K562 (cell line): ENCODE data around the gene MKLN1.

Source experiments
- ARHGAP35 ChIP-seq: fragments of 450-650 bp; IDR thresholded peaks from 2 replicates; pipeline ENCODE4 v1.6.1; 2018; ENCODE audit not compliant: partially characterized antibody
- CBX2 ChIP-seq: fragments of 200-600 bp; sonication (generic); IDR thresholded peaks from one replicate; pipeline ENCODE4 v1.6.1; 2012; ENCODE audit warnings: mild to moderate bottlenecking, low read length, inconsistent platforms; ENCODE audit not compliant: insufficient read depth, poor library complexity, severe bottlenecking
- CHD4 ChIP-seq: fragments of 200-600 bp; sonication (generic); IDR thresholded peaks from 3 replicates; pipeline ENCODE4 v1.6.1; 2012; ENCODE audit warnings: low read depth, mild to moderate bottlenecking, mixed read lengths, low read length, inconsistent platforms; ENCODE audit not compliant: insufficient read depth, insufficient replicate concordance, poor library complexity, severe bottlenecking
- EWSR1 ChIP-seq: fragments of 450-650 bp; IDR thresholded peaks from 2 replicates; pipeline ENCODE4 v1.6.1; 2018; ENCODE audit warnings: borderline replicate concordance, mild to moderate bottlenecking, low read depth, moderate library complexity; ENCODE audit not compliant: partially characterized antibody
- GABPB1 ChIP-seq: sonication (generic); formaldehyde crosslinking; IDR thresholded peaks from 2 replicates; pipeline ENCODE4 v1.8.0; 2022; ENCODE audit warnings: mild to moderate bottlenecking, missing genetic modification reagents
- JUN ChIP-seq, 2 experiments: sonication (generic) in 1 of 2; formaldehyde crosslinking in 1 of 2; IDR thresholded peaks; 2 replicates each; pipeline versions ENCODE4 v1.6.1 to v1.8.0; 2012 to 2022; ENCODE audit warnings: borderline replicate concordance in 2 of 2, mild to moderate bottlenecking in 2 of 2, improper control_type of control experiment in 1 of 2, low read depth in 1 of 2, low read length in 1 of 2, missing genetic modification reagents in 1 of 2
- KHSRP ChIP-seq: fragments of 450-650 bp; IDR thresholded peaks from 2 replicates; pipeline ENCODE4 v1.6.1; 2017
- NEUROD1 ChIP-seq: fragments of 150-350 bp; IDR thresholded peaks from 2 replicates; pipeline ENCODE4 v1.6.1; 2014; ENCODE audit warnings: borderline replicate concordance, low read length, low read depth; ENCODE audit not compliant: partially characterized antibody
- NRF1 ChIP-seq, 2 experiments: fragments of 450-650 bp; IDR thresholded peaks in 1 of 2; conservative IDR thresholded peaks in 1 of 2; 2 replicates each; pipeline ENCODE4 v1.6.1; 2014; ENCODE audit warnings: mild to moderate bottlenecking in 2 of 2
- POLR2AphosphoS5 ChIP-seq: IDR thresholded peaks from 2 replicates; pipeline ENCODE4 v1.6.1; 2011; ENCODE audit warnings: mild to moderate bottlenecking, low read depth, low read length, moderate library complexity; ENCODE audit not compliant: control insufficient read depth, insufficient read depth
- RBM17 ChIP-seq: fragments of 200-400 bp; formaldehyde crosslinking; IDR thresholded peaks from 2 replicates; pipeline ENCODE4 v1.6.1; 2017; ENCODE audit warnings: low read depth, mild to moderate bottlenecking, low read length, borderline replicate concordance
- SLC30A9 ChIP-seq: fragments of 250-450 bp; sonication (Bioruptor Pico); IDR thresholded peaks from 2 replicates; pipeline ENCODE4 v1.8.0; 2022; ENCODE audit warnings: mild to moderate bottlenecking, moderate library complexity
- TBP ChIP-seq: optimal IDR thresholded peaks from 2 replicates; pipeline ENCODE3; 2011; ENCODE audit warnings: low read depth, low read length, improper control_type of control experiment
- TF ChIP-seq, protein P1 (sequence below), 3 experiments: IDR thresholded peaks in 2 of 3; conservative IDR thresholded peaks in 1 of 3; 2 replicates each; pipeline ENCODE4 v1.5.1; 2011 to 2012; ENCODE audit warnings: low read length in 3 of 3, mild to moderate bottlenecking in 3 of 3, control low read depth in 2 of 3, improper control_type of control experiment in 1 of 3, inconsistent platforms in 1 of 3, low read depth in 1 of 3, mixed read lengths in 1 of 3, moderate library complexity in 1 of 3; ENCODE audit not compliant: insufficient read depth in 2 of 3

DNA sequence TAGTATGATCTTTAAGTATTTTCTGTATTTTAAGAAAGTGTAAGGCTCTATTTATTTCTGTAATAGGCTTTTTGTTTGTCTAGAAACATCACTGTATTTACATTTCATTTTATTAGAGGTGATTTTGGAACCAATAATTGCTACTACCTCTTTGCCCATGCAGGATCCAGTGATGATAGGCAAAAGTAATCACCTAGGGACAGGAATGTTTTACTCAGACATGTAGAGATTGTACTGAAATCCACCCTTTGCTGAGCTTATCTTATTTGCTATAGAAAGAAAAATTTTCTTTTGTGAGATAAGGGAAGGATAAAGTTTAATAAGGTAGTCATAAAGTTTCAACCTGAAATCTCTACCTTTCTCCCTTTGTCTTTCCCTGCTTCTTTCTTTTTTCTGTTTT is 73.5 kb downstream of the MKLN1 start:
- TF ChIP-seq GABPB1 (CRISPR knock-in tag), result no peak
- no peak for TF ChIP-seq SLC30A9
- TF ChIP-seq, protein P1, sequence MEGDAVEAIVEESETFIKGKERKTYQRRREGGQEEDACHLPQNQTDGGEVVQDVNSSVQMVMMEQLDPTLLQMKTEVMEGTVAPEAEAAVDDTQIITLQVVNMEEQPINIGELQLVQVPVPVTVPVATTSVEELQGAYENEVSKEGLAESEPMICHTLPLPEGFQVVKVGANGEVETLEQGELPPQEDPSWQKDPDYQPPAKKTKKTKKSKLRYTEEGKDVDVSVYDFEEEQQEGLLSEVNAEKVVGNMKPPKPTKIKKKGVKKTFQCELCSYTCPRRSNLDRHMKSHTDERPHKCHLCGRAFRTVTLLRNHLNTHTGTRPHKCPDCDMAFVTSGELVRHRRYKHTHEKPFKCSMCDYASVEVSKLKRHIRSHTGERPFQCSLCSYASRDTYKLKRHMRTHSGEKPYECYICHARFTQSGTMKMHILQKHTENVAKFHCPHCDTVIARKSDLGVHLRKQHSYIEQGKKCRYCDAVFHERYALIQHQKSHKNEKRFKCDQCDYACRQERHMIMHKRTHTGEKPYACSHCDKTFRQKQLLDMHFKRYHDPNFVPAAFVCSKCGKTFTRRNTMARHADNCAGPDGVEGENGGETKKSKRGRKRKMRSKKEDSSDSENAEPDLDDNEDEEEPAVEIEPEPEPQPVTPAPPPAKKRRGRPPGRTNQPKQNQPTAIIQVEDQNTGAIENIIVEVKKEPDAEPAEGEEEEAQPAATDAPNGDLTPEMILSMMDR (IDR thresholded peaks at IDR 0.05 in 2 of 3, conservative IDR thresholded peaks at IDR 0.05 in 1 of 3; ENCODE audit: insufficient read depth in 2 of 3, low read depth in 1 of 3, low read length in 3 of 3), result no peak
- TF ChIP-seq TBP, result no peak
- TF ChIP-seq NRF1 (conservative IDR thresholded peaks at IDR 0.05 in 1 of 2, IDR thresholded peaks at IDR 0.05 in 1 of 2), result no peak
- TF ChIP-seq EWSR1, result no peak
- TF ChIP-seq NEUROD1, result no peak
- TF ChIP-seq POLR2AphosphoS5, result no peak
- TF ChIP-seq JUN (IDR thresholded peaks at IDR 0.05; ENCODE audit: borderline replicate concordance, low read depth, low read length), result no peak
- no peak for TF ChIP-seq JUN (CRISPR knock-in tag; IDR thresholded peaks at IDR 0.05; ENCODE audit: borderline replicate concordance)
- no peak for TF ChIP-seq RBM17
- TF ChIP-seq ARHGAP35, result no peak
- TF ChIP-seq KHSRP, result no peak
- TF ChIP-seq CBX2, result no peak
- TF ChIP-seq CHD4, result no peak
